ENCODE results near the gene HERPUD2.

The HERPUD2 gene

DNA sequence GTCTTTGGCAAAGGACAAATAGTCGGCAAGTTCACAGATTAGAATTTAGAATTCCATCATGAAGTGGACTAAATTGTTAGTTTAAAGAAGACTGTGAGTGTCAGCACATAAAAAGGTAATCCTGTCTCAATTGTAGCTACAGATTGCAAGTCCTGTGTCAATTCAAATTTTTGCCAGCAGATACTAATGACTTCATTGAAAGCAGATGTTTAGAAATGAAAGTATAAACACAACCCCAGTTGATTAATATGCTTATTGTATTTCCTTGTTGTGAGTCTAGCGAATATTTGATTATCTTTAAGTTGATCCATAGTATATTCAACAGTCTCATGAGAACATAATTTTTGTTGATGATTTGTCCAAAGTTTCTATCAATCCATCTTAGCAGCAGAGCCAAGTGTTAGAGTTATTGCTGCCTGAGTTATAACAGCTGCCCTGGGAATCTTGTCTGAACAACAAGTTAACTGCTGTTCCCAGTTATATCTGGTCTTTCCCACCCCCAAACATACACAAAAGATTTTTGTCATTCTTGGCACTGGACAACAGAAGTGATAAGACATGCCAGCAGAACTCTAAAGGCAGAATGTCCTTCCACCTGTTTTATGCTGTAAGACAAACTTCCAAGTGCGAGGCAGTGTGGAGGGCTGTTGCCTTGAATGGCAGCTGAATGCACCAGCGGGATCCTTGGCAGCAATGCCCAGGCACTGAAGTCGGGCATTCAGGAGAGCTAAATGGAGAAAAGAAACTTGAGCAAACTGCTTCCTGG is 21.3 kb upstream of the HERPUD2 start:
- no peak for DNase-seq (ENCODE audit: low read depth)
- no peak overlapping the region for H3K4me3 ChIP-seq (ENCODE audit: low read length)
- TF ChIP-seq, protein P1, sequence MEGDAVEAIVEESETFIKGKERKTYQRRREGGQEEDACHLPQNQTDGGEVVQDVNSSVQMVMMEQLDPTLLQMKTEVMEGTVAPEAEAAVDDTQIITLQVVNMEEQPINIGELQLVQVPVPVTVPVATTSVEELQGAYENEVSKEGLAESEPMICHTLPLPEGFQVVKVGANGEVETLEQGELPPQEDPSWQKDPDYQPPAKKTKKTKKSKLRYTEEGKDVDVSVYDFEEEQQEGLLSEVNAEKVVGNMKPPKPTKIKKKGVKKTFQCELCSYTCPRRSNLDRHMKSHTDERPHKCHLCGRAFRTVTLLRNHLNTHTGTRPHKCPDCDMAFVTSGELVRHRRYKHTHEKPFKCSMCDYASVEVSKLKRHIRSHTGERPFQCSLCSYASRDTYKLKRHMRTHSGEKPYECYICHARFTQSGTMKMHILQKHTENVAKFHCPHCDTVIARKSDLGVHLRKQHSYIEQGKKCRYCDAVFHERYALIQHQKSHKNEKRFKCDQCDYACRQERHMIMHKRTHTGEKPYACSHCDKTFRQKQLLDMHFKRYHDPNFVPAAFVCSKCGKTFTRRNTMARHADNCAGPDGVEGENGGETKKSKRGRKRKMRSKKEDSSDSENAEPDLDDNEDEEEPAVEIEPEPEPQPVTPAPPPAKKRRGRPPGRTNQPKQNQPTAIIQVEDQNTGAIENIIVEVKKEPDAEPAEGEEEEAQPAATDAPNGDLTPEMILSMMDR (conservative IDR thresholded peaks at IDR 0.05; ENCODE audit: low read depth, low read length) = no peak

DNA sequence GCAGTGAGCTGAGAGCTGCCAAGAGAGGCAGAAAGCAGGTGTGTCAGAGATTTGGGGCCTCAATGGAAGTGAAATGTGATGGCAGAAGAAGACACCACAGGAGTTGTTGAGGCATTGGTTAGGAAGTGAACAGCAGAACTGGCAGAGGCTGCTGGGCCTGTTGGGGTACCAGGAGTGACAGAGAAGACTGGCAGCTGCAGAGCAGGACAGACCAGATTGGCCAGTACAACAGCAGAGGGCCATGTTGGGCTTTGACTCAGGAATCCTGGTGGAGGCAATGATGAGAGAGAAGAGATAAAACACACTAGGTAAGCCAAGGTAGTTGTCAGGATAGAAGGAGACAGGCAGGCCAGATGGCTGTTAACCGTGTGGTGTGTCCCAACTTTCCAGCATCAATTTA is 19.9 kb upstream of the HERPUD2 start:
- no peak overlapping the region for H3K4me3 ChIP-seq (ENCODE audit: low read length)
- DNase-seq (ENCODE audit: low read depth) = no peak
- TF ChIP-seq, protein P1 (conservative IDR thresholded peaks at IDR 0.05; ENCODE audit: low read depth, low read length) = no peak

DNA sequence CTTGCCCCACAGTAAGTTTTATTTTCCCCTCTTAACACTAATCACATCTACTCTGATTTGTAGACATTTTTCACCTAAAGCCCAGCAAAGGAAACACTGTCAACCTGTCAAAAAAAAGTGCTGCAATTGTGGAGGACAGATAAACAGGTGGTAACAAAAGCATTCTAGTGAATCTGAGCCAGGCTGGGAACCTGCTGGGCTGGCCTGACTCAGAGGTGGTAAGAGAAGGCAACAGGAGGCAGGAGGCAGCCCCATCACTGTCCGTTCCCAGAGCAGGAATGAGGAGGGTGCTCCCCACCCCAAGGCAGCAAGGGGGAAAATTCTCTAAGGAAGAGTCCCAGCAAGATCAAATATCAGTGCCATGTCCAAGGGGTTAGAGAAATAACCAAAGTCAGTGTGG is 19.5 kb upstream of the HERPUD2 start:
- TF ChIP-seq, protein P1 (conservative IDR thresholded peaks at IDR 0.05; ENCODE audit: low read depth, low read length) = no peak
- no peak for DNase-seq (ENCODE audit: low read depth)
- H3K4me3 ChIP-seq (ENCODE audit: low read length) = no peak overlapping the region

DNA sequence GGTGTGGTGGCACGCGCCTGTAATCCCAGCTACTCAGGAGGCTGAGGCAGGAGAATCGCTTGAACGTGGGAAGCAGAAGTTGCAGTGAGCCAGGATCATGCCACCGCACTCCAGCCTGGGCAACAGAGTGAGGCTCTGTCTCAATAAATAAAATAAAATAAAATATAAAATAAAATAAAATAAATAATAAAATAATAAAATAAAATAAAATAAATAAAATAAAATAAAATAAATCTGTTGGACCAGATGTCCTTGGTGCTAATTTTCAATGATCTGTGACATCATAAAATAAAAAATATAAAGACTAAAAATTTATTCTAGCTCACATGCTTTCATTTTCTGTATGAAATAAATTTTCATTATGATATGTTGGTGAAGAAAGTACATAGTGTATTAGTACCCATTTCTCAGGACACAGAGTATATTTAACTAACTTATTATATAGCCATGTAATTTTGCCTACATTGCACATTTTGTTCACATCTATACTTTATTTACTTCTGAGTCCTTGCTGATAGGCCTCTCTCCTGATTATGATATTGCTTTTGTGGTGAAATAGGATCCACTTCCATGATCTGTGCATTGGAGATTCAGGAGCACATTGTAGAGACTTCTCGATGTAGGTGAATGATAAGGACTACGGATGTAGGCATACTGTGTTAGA is 17.8 kb upstream of the HERPUD2 start:
- TF ChIP-seq, protein P1 (conservative IDR thresholded peaks at IDR 0.05; ENCODE audit: low read depth, low read length) = no peak
- H3K4me3 ChIP-seq (ENCODE audit: low read length) = no peak overlapping the region
- DNase-seq (ENCODE audit: low read depth) = no peak

DNA sequence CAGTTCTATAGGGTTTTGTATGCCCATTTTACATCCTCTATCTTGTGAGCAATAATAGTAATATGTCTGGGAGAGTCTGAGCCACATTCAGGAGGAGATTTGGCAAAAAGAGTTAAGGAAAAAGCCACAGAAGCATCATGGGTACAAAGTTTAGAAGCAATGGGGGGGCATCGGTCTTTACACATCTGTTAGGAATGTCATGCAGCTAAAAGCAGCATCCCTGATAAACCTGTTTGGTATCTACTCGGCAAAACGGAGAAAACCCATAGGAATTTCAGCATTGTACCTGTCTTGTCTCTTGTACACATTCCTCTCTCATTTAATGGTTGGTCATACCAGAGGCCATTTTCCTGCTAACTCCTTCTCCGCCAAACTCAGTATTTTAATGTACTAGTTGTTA is 12.5 kb upstream of the HERPUD2 start:
- no peak overlapping the region for H3K4me3 ChIP-seq (ENCODE audit: low read length)
- DNase-seq (ENCODE audit: low read depth) = no peak
- TF ChIP-seq, protein P1 (conservative IDR thresholded peaks at IDR 0.05; ENCODE audit: low read depth, low read length) = no peak

DNA sequence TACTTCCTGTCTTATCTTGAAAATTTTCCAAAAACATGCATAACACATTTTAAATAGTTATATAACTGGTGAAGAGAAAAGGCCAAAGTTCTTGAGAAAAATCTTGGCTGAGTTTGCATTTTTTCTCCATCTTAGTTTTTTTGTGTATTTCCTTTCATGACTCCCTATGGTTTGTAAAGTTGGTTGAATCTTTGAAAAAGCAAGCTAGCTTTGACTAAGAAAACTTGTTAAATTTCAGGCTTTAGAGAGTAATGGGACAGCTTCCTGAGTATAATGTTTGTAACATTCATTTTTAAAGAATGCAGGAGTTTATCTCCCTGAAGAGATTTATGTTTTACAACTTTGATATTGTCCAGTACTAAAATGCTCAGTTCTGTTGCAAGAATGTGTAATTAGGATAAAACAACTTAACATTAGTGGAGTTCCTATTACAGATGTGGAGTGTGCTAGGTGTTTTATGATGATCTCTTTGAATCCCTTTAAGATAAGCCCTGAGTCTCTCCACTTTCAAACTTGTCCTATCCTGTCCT is 11.1 kb upstream of the HERPUD2 start:
- TF ChIP-seq, protein P1 (conservative IDR thresholded peaks at IDR 0.05; ENCODE audit: low read depth, low read length) = no peak
- no peak for DNase-seq (ENCODE audit: low read depth)
- no peak overlapping the region for H3K4me3 ChIP-seq (ENCODE audit: low read length)

Data from retinal pigment epithelial cell (primary cell).